Endothelial cell of umbilical vein (primary cell): Measurements from ENCODE around the gene SULT1E1. TPM values are rescaled to one million over a fixed set of nuclear protein-coding genes. Genes with fewer than 3 reads are reported as not detected.

ENCODE experiments used
- BruUV-seq: library from RNA; stranded (reverse); fragments of 400-500 nt; replicated peaks from 2 replicates; lab custom pipeline; 2021; lab: Mats Ljungman, UMichigan
- CTCF ChIA-PET: fragments of 300-600, 350-600 bp; sonication (Branson Sonifier 250); formaldehyde crosslinking; loops from one replicate; lab custom pipeline; 2021; ENCODE audit warnings: antibody characterized with exemption, inconsistent platforms; lab: Charles Lee
- POLR2A ChIA-PET: fragments of 300-600, 350-600 bp; sonication (Branson Sonifier 250); formaldehyde crosslinking; loops from one replicate; lab custom pipeline; 2021; ENCODE audit warnings: antibody characterized with exemption, inconsistent platforms; lab: Charles Lee
- DNase-seq: peaks from one replicate; pipeline ENCODE4 v3.0.0-alpha.2; 2011; ENCODE audit warnings: low read depth, low spot score
- FAIRE-seq: peaks from 2 replicates; lab custom pipeline; 2011; peaks lifted over from hg19 to GRCh38; lab: Jason Lieb, UNC
- H2AFZ ChIP-seq: 2 replicates; pipeline ENCODE4 v1.6.0; 2012; ENCODE audit warnings: low read depth, low read length, control low read depth, inconsistent platforms
- H3K27ac ChIP-seq: 2 replicates; pipeline ENCODE4 v1.5.1; 2011; ENCODE audit warnings: low read depth, mild to moderate bottlenecking, control low read depth, low read length, moderate library complexity; ENCODE audit not compliant: insufficient read depth
- H3K27me3 ChIP-seq, 2 experiments: 2 replicates each; pipeline versions ENCODE4 v1.6.0 to v1.6.1; 2011; ENCODE audit warnings: low read length in 2 of 2, mixed read lengths in 1 of 2; ENCODE audit not compliant: control insufficient read depth in 2 of 2, insufficient read depth in 2 of 2
- H3K36me3 ChIP-seq, 2 experiments: 2 replicates in 1 of 2; 3 replicates in 1 of 2; pipeline ENCODE4 v1.5.1; 2011; ENCODE audit warnings: low read length in 2 of 2, mild to moderate bottlenecking in 1 of 2, moderate library complexity in 1 of 2; ENCODE audit not compliant: control insufficient read depth in 2 of 2, insufficient read depth in 2 of 2; ENCODE audit errors: extremely low read depth in 1 of 2
- H3K4me1 ChIP-seq: 3 replicates; pipeline ENCODE4 v1.5.1; 2011; ENCODE audit warnings: mild to moderate bottlenecking, low read length; ENCODE audit not compliant: control insufficient read depth, insufficient read depth; ENCODE audit errors: extremely low read depth
- H3K4me2 ChIP-seq: 2 replicates; pipeline ENCODE4 v1.6.1; 2011; ENCODE audit warnings: low read length, control low read depth, mixed read lengths; ENCODE audit not compliant: insufficient read depth
- H3K4me3 ChIP-seq, 3 experiments: fragments of 200-600 bp in 1 of 3; sonication (generic), shearing (Covaris generic) in 1 of 3; replicated peaks in 1 of 3; 2 replicates each; pipeline ENCODE4 v1.5.1; 2011 to 2016; ENCODE audit warnings: control low read depth in 3 of 3, low read length in 3 of 3, mild to moderate bottlenecking in 2 of 3, inconsistent platforms in 1 of 3, low read depth in 1 of 3, moderate library complexity in 1 of 3; ENCODE audit not compliant: insufficient read depth in 1 of 3
- H3K79me2 ChIP-seq: 2 replicates; pipeline ENCODE4 v1.6.0; 2012; ENCODE audit warnings: low read length, inconsistent platforms; ENCODE audit not compliant: control insufficient read depth, insufficient read depth
- H3K9ac ChIP-seq: replicated peaks from 2 replicates; pipeline ENCODE3; 2011; ENCODE audit warnings: low read length, control low read depth; ENCODE audit not compliant: insufficient read depth; ENCODE audit errors: extremely low read depth
- H3K9me1 ChIP-seq: replicated peaks from 3 replicates; pipeline ENCODE4 v1.6.0; 2011; ENCODE audit warnings: mild to moderate bottlenecking, low read length; ENCODE audit not compliant: control insufficient read depth, insufficient read depth; ENCODE audit errors: extremely low read depth
- H3K9me3 ChIP-seq: replicated peaks from 2 replicates; pipeline ENCODE4 v1.5.1; 2012; ENCODE audit warnings: low read length, inconsistent platforms; ENCODE audit not compliant: control insufficient read depth, insufficient read depth
- H4K20me1 ChIP-seq: replicated peaks from 2 replicates; pipeline ENCODE3; 2011; ENCODE audit warnings: mild to moderate bottlenecking, low read length; ENCODE audit not compliant: control insufficient read depth, insufficient read depth; ENCODE audit errors: extremely low read depth
- CTCF ChIP-seq, 2 donors: IDR thresholded peaks; 1 replicate in 1 of 2; 2 replicates in 1 of 2; pipeline ENCODE4 v1.5.1; 2011; ENCODE audit warnings: low read length in 2 of 2, mild to moderate bottlenecking in 2 of 2, moderate library complexity in 2 of 2, control low read depth in 1 of 2, inconsistent platforms in 1 of 2, low read depth in 1 of 2; ENCODE audit not compliant: insufficient read depth in 1 of 2; ENCODE audit errors: extremely low read depth in 1 of 2
- EZH2 ChIP-seq: IDR thresholded peaks from 2 replicates; pipeline ENCODE4 v1.6.1; 2012; ENCODE audit warnings: borderline replicate concordance, low read depth, mild to moderate bottlenecking, moderate library complexity, low read length, inconsistent platforms; ENCODE audit not compliant: severe bottlenecking
- FOS ChIP-seq: IDR thresholded peaks from 2 replicates; pipeline ENCODE4 v1.6.1; 2011; ENCODE audit warnings: mild to moderate bottlenecking, low read length, moderate library complexity, borderline replicate concordance; ENCODE audit not compliant: insufficient read depth
- GATA2 ChIP-seq: IDR thresholded peaks from 2 replicates; pipeline ENCODE4 v1.7.0; 2011; ENCODE audit warnings: low read depth, mild to moderate bottlenecking, moderate library complexity, mixed read lengths, low read length; ENCODE audit not compliant: insufficient read length, insufficient read depth
- JUN ChIP-seq: IDR thresholded peaks from 2 replicates; pipeline ENCODE4 v1.6.1; 2011; ENCODE audit warnings: borderline replicate concordance, low read depth; ENCODE audit not compliant: insufficient read length, insufficient read depth
- MYC ChIP-seq: IDR thresholded peaks from one replicate; pipeline ENCODE4 v1.6.1; 2011; ENCODE audit warnings: mild to moderate bottlenecking, low read depth, low read length
- POLR2A ChIP-seq: IDR thresholded peaks from 2 replicates; pipeline ENCODE4 v1.6.1; 2012; ENCODE audit warnings: low read depth, mild to moderate bottlenecking, control low read depth, low read length
- POLR2AphosphoS5 ChIP-seq: IDR thresholded peaks from 2 replicates; pipeline ENCODE4 v1.6.1; 2012; ENCODE audit warnings: low read depth, mild to moderate bottlenecking, control low read depth, low read length, moderate library complexity; ENCODE audit not compliant: insufficient read depth
- dilution Hi-C: fragments of 300-500 bp; cut with MboI; formaldehyde crosslinking; loops from one replicate; pipeline ENCODE4 v1.15.0; 2019; ENCODE audit warnings: low sequenced_read_pairs; ENCODE audit not compliant: extremely low pct_ligation_motif_present
- intact Hi-C: fragments of 100-400 bp; cut with micrococcal nuclease; formaldehyde crosslinking; loops from one replicate; pipeline ENCODE4 v1.10.0; 2022
- polyA plus RNA-seq, 4 experiments: library from polyadenylated mRNA; depleted of rRNA in 3 of 4; stranded (reverse) in 3 of 4; unstranded in 1 of 4; fragments of >200 nt; gene quantifications; 2 replicates each; pipeline versions ENCODE4 v1.2.1 to v1.2.3, GENCODE V29; 2011 to 2012; ENCODE audit warnings: missing spikeins in 1 of 4
- total RNA-seq: library from RNA; stranded (reverse); gene quantifications from 2 replicates; pipeline ENCODE4 v1.2.3, GENCODE V29; 2021
- TF ChIP-seq, protein P1 (sequence below): IDR thresholded peaks from 2 replicates; pipeline ENCODE4 v1.6.1; 2011; ENCODE audit not compliant: insufficient read depth, insufficient read length

The SULT1E1 gene
- total and polyA plus RNA-seq, 2 donors (not counting 3 experiments of a cell fraction or from before 2014, with no cell fraction given) = 25.8 to 34.5 TPM

- Histone ChIP-seq H3K36me3 (no peaks in the 10 kb centered on the region), H3K9me1 (no peaks in the 10 kb centered on the region), H3K9ac (no peak overlapping the region), H3K27ac (peak overlapping the region; percentile 97), H4K20me1 (no peaks in the 10 kb centered on the region), H2AFZ (no peak overlapping the region), H3K9me3 (no peaks in the 10 kb centered on the region), H3K4me2 (no peak overlapping the region), H3K4me3 (no peak overlapping the region), H3K79me2 (no peaks in the 10 kb centered on the region), H3K27me3 (no peaks in the 10 kb centered on the region), H3K4me1 (peaks cover 23% of the 10 kb centered on the region)
- ChIA-PET POLR2A (no interaction called here), CTCF (interaction anchor here (1.5 to 2.1 kb wide), 2 partner anchors 22 to 34 kb away, joined by 3 to 7 read pairs; no protein-coding TSS in a partner anchor)
- dilution Hi-C loops = no loop called here
- FAIRE-seq = no peak
- DNase-seq = no peak
- intact Hi-C loops = no loop called here
- no peak for TF ChIP-seq GATA2
- no peak for TF ChIP-seq CTCF (IDR thresholded peaks at IDR 0.05; ENCODE audit: extremely low read depth in 1 of 2, insufficient read depth in 1 of 2, low read depth in 1 of 2, low read length in 2 of 2)
- TF ChIP-seq POLR2A = no peak
- no peak for TF ChIP-seq JUN
- TF ChIP-seq FOS = no peak
- TF ChIP-seq MYC = no peak
- TF ChIP-seq, protein P1, sequence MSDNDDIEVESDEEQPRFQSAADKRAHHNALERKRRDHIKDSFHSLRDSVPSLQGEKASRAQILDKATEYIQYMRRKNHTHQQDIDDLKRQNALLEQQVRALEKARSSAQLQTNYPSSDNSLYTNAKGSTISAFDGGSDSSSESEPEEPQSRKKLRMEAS = no peak
- no peak for TF ChIP-seq EZH2
- TF ChIP-seq POLR2AphosphoS5 = no peak
- no TSS peak for BruUV-seq
These were observed 60.6 kb downstream of the SULT1E1 start for GRCh38 chr4:69799337-69799736.
